ENCODE measurements around the gene COL18A1. TPM values are rescaled to one million over a fixed set of nuclear protein-coding genes. Genes with fewer than 3 reads are reported as not detected.

The COL18A1 gene
- polyA plus RNA-seq, 3 donors from 2014 or later: 0.30 to 1.8 (median 0.46) TPM

DNA sequence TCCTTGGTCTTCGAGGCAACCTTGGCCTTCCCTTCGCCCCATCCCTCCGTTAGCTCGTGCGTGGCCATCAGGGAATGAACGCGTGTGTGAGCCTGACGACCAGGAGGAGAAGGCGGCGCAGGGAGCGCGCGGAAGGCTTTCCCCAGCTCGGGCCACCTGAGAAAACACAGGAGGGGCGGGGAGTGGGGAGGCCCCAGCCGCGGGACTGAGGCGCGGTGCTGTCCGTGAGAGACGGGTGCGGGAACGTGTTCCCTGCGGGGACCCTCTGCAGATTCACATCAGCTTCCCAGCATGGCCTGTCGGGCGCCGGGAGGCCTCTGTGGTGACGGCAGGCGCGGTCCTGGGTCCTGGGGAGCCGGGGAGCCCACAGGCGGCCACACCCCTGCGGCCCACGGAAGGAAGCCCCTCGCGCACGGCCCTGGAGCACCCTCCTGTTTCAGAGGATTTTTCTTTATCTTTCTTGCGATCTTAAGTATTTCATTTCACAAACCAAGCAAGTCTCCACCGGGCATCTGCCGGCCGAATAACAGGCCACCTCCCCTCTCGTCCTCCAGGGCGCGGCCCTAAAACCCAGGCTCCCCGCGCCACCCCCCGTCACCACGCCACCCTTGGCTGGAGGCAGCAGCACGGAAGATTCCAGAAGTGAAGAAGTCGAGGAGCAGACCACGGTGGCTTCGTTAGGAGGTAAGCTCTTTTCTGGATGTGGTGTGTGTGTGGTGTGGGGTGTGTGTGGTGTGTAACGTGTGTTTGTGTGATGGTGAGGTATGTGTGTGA lies 71.0 kb downstream of the COL18A1 start:
- DNase-seq: no peak
- peaks cover 3 to 9% (median 7%) of the 10 kb centered on the region in 3 donors for H3K27me3 Mint-ChIP-seq (ENCODE audit: low read depth in 3 of 3)
- no peaks in the 10 kb centered on the region for H3K9me3 Mint-ChIP-seq
- H3K4me1 Mint-ChIP-seq: peaks cover 22 to 24% of the 10 kb centered on the region in 2 donors
- H3K36me3 Mint-ChIP-seq: no peaks in the 10 kb centered on the region
- peak overlapping the region in 1 of 6 donors; percentile 76 for H3K27ac Mint-ChIP-seq
- H3K4me3 Mint-ChIP-seq: peak overlapping the region in 2 of 5 donors; percentile 33 to 58

DNA sequence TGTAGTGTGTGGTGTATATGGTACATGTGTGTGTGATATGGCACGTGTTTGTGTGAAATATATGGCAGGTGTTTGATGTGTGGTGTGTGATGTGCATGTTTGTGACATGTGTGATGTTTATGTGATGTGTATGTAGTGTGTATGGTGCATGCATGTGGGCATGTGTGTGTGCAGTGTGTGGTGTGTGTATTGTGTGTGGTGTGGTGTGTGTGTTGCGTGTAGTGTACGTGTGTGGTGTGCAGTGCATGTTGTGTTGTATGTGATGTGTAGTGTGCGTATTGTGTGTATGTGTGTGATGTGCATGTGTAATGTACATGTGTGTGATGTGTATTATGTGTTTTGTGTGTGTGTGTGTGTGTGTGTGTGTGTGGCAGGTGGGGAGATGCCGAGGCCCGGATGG lies 71.6 kb downstream of the COL18A1 start:
- DNase-seq: no peak
- H3K27ac Mint-ChIP-seq: peak overlapping the region in 5 of 6 donors; percentile 19 to 84 (median 59)
- peaks cover 3 to 9% (median 7%) of the 10 kb centered on the region in 3 donors for H3K27me3 Mint-ChIP-seq (ENCODE audit: low read depth in 3 of 3)
- H3K36me3 Mint-ChIP-seq: no peaks in the 10 kb centered on the region
- H3K4me1 Mint-ChIP-seq: peaks cover 22 to 24% of the 10 kb centered on the region in 2 donors
- H3K4me3 Mint-ChIP-seq: peak overlapping the region; percentile 10 to 58 (median 33)
- no peaks in the 10 kb centered on the region for H3K9me3 Mint-ChIP-seq

DNA sequence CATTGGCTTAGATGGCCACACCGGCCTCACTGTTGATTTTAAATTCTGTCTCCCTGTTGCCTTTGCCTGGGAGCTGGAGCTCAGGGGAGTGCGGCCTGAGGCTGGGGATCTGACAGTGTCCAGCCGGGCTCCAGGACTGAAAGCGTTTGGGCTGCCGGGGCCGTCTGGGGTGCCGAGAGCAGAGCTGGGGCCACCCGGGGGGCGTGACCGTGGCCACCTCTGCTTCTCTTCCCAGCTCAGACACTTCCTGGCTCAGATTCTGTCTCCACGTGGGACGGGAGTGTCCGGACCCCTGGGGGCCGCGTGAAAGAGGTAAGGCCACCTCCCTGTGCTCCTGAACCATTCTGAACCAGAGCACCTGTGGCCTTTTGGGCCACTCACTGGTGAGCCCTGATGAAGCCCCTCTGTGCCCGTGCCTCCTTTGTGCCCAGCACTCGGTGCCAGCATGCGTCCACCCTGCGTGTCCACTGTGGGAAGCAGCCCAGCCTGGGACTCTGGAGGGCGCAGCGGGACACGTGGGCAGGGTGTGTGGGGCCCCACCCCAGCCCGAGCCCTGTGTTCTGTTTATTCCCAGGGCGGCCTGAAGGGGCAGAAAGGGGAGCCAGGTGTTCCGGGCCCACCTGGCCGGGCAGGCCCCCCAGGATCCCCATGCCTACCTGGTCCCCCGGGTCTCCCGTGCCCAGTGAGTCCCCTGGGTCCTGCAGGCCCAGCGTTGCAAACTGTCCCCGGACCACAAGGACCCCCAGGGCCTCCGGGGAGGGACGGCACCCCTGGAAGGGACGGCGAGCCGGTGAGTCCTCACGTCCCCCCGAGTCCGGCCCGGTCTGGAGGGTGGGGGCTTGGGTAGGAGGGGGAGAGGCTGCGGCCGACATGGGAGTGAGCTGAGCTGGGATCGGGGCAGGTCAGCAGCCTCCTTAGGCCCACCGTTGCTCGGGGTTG lies 72.5 kb downstream of the COL18A1 start:
- H3K4me3 Mint-ChIP-seq: peak overlapping the region; percentile 86 to 95 (median 92)
- peaks cover 23 to 25% of the 10 kb centered on the region in 2 donors for H3K4me1 Mint-ChIP-seq
- H3K27me3 Mint-ChIP-seq (ENCODE audit: low read depth in 3 of 3): peaks cover 3 to 9% (median 7%) of the 10 kb centered on the region in 3 donors
- DNase-seq: no peak
- H3K9me3 Mint-ChIP-seq: no peaks in the 10 kb centered on the region
- peak overlapping the region in 5 of 6 donors; percentile 85 to 96 (median 92) for H3K27ac Mint-ChIP-seq
- H3K36me3 Mint-ChIP-seq: no peaks in the 10 kb centered on the region

DNA sequence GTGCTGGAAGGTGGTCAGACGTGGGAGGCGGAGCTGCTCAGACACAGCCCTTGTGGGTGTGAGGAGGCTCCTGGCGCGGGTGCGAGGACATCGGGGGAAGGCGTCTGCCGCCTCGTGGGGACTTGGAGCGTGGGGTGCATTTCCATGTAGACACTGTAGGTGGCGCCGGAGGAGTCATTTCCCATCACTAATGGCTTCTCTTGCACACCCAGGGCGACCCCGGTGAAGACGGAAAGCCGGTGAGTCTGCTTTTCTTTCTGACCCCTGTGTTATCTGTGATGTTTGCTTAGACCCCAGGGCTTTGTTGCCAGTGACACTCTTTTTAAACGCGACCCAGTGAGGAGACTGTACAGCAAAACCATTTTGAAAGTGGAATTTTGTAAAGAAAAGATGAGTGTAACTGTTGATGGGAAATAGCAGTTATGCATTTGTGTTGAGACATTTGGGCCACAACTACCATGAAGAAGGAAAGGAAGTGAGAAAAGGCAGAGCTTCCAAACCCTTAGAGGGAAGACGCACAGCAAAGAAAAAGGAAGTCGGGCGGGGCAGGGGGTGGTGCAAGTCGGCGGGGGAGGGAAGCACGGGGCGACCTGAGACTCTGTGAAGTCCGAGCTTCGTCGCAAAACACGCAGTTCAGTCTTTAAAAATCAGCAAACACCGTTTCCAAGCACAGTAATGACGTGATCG lies 73.3 kb downstream of the COL18A1 start:
- Mint-ChIP-seq H3K4me3 (peak overlapping the region; percentile 86 to 95 (median 92)), H3K4me1 (peaks cover 31 to 33% of the 10 kb centered on the region in 2 donors), H3K9me3 (no peaks in the 10 kb centered on the region), H3K27me3 (ENCODE audit: low read depth in 3 of 3) (peaks cover 3 to 9% (median 7%) of the 10 kb centered on the region in 3 donors), H3K27ac (peak overlapping the region; percentile 85 to 96 (median 93)), H3K36me3 (no peaks in the 10 kb centered on the region)
- DNase-seq: peak; percentile 74 to 79 (median 77)

DNA sequence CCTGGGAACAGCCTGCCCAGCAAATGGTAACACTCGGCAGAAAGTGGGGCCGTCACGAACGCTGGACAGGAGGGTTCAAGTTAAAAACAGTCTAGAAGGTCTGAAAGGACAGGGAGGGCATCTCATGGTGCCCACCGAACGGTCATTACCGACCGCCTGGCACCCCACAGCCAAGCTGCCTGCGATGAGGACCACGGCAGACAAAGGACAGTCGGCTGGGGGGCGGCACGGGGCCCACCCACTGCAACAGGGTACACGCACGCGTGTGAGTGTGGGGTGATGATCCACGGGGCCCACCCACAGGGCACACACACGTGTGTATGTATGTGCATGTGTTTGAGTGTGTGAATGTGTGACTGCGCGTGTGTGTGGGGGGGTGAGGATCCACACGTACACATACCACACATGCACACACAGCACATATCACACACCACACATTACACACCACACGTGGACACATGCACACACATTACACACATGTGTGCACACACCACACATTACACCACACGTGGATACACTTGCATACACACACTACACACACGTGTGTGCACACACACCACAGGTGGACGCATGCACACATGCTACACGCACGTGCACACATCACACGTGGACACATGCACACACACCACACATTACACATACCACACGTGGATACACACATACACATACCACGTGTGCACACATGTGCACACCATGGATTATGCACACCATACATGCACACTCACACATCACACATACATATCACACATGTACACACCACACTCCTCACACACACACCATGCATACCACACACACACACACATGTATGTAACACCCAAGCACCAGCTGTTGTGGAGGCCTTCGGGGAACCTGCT lies 74.1 kb downstream of the COL18A1 start:
- peak overlapping the region; percentile 85 to 96 (median 93) for H3K27ac Mint-ChIP-seq
- peak overlapping the region; percentile 86 to 95 (median 92) for H3K4me3 Mint-ChIP-seq
- no peaks in the 10 kb centered on the region for H3K36me3 Mint-ChIP-seq
- peaks cover 3 to 12% (median 7%) of the 10 kb centered on the region in 3 donors for H3K27me3 Mint-ChIP-seq (ENCODE audit: low read depth in 3 of 3)
- no peaks in the 10 kb centered on the region for H3K9me3 Mint-ChIP-seq
- no peak for DNase-seq
- peaks cover 37 to 41% of the 10 kb centered on the region in 2 donors for H3K4me1 Mint-ChIP-seq

DNA sequence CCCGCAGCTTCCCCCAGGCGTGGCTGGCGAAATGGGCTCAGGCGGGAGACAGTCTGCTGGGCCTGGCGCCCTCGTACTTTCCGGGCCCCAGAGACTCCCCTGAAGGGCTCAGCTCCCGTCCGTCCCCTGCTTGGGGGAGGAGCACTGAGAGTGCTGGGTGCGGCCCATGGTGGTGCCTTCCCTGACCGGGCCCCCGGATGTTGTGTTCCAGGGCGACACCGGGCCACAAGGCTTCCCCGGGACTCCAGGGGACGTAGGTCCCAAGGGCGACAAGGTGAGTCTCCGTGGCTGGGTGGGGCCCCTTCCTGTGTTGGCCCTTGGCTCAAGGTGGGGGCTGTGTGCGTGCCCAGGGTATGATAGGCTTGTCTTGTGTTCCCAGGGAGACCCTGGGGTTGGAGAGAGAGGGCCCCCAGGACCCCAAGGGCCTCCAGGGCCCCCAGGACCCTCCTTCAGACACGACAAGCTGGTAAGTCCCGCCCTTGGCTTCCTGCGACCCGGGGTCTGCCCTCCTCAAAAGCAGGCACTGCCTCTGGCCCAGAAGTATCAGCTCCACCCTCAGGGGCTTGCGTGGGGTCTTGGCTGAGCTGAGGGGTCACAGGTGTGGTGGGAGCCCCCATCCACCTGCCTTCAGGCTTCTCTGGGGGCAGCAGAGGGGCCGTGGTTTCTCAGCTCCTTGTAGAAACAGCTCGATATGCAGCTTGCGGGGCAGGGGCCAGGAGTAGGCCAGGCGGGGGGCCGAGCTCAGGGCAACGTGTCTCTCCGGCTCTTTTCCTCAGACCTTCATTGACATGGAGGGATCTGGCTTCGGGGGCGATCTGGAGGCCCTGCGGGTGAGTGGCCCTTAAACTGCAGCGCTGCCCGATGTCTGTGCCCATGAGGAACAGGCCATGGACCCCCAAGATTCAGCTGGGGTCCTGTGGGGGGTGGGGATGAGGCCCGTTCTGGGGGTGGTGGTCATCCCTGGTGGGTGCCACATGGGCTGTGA lies 75.0 kb downstream of the COL18A1 start:
- peaks cover 2 to 11% (median 7%) of the 10 kb centered on the region in 3 donors for H3K27me3 Mint-ChIP-seq (ENCODE audit: low read depth in 3 of 3)
- peak overlapping the region in 4 of 5 donors; percentile 51 to 86 (median 70) for H3K4me3 Mint-ChIP-seq
- DNase-seq: no peak
- H3K4me1 Mint-ChIP-seq: peaks cover 42 to 47% of the 10 kb centered on the region in 2 donors
- H3K36me3 Mint-ChIP-seq: no peaks in the 10 kb centered on the region
- H3K9me3 Mint-ChIP-seq: no peaks in the 10 kb centered on the region
- peak overlapping the region in 2 of 6 donors; percentile 56 to 74 for H3K27ac Mint-ChIP-seq

DNA sequence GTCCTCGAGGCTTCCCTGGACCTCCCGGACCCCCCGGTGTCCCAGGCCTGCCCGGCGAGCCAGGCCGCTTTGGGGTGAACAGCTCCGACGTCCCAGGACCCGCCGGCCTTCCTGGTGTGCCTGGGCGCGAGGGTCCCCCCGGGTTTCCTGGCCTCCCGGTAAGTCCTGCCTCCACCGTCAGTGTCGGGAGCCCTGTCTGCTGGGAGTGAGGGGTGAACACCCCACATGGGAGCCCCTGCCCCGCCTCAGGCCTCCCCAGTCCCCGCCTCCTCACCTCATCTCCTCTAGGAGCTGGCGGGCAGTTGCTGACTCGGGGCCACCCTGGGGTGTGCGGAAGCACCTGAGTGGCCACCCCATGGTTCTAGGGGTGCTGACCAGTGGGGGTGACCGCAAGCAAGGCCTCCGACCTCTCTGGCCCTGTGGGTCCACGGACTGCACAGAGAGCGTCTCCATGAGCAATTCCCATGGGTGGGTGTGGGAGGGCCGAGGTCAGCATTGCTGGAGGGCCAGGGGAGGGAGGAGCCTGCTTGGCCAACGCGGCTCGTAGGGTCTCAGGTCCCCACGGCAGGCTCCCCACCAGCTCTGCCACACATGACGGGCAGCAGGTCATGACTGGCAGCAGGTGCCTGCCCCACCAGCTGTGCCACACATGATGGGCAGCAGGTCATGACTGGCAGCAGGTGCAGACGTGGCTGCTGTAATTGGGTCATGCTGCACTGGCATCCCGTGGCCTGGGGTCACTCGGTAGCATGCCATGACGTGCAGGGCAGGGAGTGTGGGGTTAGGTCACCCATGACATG lies 75.9 kb downstream of the COL18A1 start:
- H3K4me3 Mint-ChIP-seq: no peak overlapping the region
- no peak overlapping the region for H3K27ac Mint-ChIP-seq
- no peaks in the 10 kb centered on the region for H3K9me3 Mint-ChIP-seq
- no peaks in the 10 kb centered on the region for H3K36me3 Mint-ChIP-seq
- peaks cover 42 to 47% of the 10 kb centered on the region in 2 donors for H3K4me1 Mint-ChIP-seq
- no peak for DNase-seq
- peaks cover 2 to 11% (median 7%) of the 10 kb centered on the region in 3 donors for H3K27me3 Mint-ChIP-seq (ENCODE audit: low read depth in 3 of 3)

DNA sequence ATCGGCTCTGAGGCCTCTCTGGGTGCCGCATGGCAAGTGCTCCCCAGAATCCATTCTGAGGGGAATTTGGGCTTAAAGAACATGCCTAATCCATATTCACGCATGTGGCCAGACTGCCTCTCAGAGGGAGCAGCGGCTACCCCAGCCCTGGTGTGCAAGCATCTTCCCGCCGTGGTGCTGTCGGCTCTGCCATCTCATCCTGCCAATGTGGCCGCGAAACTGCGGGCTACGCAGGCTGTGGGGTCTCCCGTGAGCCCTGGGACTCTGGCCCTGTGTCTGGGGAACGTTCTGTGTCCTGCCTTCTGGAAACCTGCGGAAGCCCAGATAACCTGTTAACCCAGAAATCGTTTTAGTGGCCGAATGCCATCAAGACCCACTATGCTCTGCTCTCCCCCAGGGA lies 76.6 kb downstream of the COL18A1 start:
- H3K4me1 Mint-ChIP-seq: peaks cover 41 to 45% of the 10 kb centered on the region in 2 donors
- no peak overlapping the region for H3K4me3 Mint-ChIP-seq
- H3K36me3 Mint-ChIP-seq: no peaks in the 10 kb centered on the region
- peaks cover 0 to 12% (median 4%) of the 10 kb centered on the region in 3 donors for H3K27me3 Mint-ChIP-seq (ENCODE audit: low read depth in 3 of 3)
- H3K9me3 Mint-ChIP-seq: no peaks in the 10 kb centered on the region
- H3K27ac Mint-ChIP-seq: no peak overlapping the region
- no peak for DNase-seq

DNA sequence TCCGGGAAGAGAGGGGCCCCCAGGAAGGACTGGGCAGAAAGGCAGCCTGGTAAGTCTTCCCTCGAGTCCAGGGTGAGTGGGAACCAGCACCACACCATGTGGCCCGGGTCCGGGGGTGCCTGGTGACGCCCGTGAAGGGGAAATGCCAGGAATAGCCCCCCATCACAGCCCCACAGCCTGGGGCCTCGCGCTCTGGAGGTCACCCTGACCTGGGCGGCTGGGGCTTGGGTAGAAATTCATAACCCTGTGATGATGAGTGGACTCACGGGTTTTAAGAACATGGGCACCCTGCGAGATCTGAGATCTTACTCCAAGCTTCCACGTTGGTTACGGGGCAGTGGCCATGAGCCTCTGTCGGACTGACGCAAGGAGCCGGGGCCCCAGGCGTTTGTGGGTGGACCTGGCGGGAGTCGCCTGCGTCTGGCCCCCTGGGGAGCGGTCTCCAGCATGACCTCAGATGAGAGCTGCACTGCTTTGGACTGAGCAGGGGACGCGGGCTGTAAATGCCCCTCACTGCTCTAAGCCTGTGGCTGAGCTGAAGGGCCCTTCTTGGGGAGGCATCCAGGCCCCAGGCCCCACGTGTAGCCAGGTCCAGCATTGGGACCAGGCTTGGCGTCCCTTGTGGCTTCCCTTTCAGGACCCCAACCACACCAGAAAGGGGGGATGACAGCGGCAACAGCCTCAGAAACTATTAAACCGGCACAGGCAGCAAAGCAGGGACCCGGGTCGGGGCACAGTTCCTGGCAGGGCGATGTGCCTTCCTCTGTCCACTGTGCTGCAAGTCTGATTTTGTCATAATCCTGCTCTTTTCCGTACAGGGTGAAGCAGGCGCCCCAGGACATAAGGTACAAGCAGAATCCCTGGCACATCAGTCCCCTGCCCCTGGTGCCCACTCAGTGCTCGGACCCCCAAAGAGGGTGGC lies 77.3 kb downstream of the COL18A1 start:
- peaks cover 38 to 42% of the 10 kb centered on the region in 2 donors for H3K4me1 Mint-ChIP-seq
- DNase-seq: no peak
- H3K36me3 Mint-ChIP-seq: no peaks in the 10 kb centered on the region
- peak overlapping the region; percentile 71 to 87 (median 85) for H3K4me3 Mint-ChIP-seq
- H3K9me3 Mint-ChIP-seq: no peaks in the 10 kb centered on the region
- peak overlapping the region; percentile 77 to 94 (median 92) for H3K27ac Mint-ChIP-seq
- peaks cover 0 to 10% (median 2%) of the 10 kb centered on the region in 3 donors for H3K27me3 Mint-ChIP-seq (ENCODE audit: low read depth in 3 of 3)

All from immature natural killer cell (primary cell).